ENCODE measurements around the gene CPTP.

The CPTP gene

DNA sequence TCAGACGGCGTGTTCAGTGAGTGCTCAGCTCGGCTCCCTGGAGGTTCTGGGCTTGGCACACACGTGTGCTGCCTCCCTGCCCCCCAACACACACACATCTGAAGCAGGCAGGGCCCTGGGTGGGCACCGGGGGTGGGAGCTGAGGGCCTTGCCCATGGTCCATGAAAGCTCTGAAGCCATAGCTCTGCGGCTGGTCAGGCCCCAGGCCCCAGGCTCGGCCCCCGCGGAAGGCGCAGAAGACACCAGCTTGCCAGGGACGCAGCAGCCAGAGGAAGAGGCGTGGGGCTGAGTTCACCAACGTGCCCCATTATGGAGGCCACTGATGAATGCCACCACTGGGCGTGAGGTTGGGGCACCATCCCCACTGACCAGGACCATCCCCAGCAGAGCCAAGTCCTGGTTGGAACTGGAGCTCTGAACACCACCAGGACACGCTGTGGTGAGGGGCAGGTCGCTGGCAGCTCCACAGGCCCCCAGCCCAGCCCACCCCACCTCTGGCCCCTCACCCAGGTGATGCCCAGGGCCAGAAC, 46.2 kb downstream of the CPTP start:
- DNase-seq = no peak

DNA sequence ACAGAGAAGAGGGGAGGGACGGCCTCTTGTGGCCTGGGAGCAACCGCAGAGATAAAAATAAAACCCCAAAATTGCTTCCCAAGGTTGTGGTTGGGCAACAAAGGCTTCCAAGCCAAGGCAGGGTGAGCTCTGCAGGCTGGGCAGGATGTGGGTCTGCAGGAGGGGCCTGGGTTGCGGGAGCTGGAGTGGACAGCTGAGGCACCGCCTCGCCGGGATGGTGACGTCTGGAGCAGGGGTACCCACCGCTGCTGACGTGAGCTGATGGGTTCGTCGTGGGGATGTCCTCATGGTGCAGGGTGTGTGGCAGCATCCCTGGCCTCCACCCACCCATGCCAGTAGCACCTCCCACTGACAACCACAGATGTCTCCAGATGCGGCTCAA, 46.8 kb downstream of the CPTP start:
- peak; percentile 48 for DNase-seq

DNA sequence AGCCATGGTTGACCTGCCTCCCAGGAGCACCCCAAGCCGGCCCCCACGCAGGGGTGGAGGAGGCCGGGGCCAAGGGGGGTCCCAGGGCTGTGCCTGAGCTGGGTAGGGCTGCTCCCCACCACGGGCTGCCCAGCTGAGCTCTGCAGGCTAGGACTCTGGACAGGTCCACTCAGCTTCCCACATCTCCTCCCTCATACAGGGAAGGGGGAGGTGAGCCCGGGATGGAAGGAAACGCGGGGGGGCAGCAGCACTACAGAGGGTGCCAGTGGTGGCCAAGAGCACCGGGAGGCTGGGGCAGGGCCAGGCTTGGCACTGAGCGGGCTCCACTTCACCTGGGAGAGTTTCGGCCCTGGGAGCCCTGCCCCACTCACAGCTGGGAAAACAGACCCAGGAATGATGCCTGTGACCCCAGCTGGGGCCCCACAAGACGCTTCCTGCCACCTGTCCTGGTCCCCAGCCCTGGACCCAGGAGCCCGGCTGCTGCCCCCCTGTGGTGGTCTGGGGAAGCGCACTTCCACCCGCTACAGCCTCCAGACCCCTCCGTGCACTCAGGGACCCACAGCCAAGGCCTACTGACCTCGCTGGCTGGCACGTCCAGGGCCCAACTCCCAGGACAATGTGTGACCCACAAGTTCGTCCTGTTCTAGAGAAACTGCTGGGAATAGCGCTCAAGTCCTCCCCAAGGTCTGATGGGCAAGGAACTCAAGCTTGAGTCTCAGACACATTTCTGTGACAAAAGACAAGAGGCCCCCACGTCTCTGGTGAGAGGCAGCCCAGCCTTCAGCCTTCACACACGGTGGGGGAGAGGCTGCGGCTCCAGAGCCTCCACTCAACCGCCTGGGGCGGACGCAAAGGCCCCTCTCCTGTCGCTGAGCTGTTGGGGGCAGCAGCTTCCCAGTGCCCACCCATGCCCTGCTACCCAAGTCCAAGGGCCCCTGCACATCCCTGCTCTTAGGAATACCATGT, 47.4 kb downstream of the CPTP start:
- DNase-seq = peak; percentile 86

DNA sequence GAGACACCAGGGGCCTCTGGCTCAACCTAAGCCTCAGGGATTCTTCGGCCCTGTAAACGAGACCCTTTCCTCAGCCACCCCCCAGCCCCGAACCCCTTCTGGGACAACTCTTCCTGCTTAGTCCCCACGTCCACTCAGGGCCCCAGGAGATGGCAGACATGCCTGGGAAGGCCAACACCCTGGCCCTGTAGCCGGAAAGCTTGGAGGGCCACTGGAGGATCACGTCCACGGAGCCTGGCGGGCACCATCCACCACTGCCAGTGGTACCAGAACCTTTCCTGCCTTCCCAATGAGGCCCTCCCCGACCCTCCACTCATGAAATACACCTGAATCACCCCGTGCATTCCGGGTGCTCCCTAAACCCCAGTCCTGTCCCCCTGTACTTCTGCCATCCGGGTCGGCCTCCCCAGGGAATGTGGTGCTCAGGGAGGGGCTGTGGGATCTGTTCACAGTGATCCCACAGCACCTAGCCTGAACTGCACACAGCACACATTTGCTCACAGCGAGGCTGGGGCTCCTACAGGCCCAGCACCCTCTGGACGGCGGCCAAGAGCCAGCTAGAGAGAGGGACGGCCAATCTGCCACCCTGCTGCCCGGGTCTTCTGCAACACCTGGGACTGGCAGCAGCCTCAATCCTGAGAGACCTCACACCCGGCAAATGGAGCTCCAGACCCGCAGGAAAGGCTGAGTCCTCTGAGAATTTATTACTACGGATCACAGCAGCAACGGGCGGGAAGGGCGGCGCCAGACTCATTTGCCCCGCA, 48.6 kb downstream of the CPTP start:
- no peak for DNase-seq

DNA sequence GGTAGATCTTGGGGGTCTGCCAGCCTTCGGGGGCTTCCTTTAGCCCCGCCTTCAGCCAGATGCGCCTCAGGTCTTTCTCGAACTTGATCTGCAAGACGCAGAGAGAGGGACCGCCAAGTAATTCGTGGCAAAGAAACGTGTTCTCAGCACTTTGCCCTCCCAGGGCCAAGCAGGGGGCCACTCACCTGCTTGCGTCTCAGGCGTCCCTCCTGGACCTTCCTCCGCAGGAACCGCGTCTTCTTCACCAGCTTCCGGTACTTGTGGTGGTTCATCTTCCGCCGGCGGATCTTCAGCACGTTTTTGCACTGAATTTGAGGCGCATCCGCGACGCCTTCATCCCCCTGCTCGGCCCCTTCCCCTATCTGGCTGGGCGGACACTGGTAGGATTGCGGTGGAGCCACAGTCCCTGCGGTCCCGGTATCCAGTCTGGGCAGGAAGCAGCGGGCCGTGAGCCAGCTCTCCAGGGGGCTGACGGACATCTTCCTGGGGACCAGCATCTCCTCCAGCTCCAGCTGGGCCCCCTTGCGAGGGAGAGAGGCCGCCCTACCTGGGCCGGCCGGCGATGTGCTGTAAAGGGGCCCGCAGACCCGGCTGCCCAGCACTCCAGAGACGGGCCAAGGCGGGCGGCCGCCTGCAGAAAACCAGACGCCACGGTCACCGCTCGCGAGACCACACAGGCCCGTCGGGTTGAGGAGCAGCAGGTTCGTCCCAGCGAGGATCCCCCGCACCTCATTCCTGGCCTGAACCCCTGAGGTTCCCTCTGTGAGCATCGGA, 49.4 kb downstream of the CPTP start:
- no peak for DNase-seq

DNA sequence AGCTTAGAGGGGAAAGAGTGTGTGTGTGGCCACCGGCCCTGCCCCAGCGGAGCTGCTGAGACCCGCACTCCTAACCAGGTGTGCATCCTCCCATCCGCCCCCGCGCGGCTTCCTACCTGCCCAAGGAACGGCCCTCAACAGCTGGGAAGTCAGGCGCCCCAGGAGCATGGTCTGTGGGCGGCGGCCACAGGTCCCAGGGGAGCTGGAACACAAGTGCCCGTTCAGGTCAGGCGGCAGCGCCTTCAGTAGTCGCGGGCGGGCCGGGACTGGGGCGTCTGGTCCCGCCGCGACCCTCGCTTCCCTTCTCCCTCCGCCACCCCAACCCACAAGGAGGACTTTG, 50.0 kb downstream of the CPTP start:
- no peak for DNase-seq

DNA sequence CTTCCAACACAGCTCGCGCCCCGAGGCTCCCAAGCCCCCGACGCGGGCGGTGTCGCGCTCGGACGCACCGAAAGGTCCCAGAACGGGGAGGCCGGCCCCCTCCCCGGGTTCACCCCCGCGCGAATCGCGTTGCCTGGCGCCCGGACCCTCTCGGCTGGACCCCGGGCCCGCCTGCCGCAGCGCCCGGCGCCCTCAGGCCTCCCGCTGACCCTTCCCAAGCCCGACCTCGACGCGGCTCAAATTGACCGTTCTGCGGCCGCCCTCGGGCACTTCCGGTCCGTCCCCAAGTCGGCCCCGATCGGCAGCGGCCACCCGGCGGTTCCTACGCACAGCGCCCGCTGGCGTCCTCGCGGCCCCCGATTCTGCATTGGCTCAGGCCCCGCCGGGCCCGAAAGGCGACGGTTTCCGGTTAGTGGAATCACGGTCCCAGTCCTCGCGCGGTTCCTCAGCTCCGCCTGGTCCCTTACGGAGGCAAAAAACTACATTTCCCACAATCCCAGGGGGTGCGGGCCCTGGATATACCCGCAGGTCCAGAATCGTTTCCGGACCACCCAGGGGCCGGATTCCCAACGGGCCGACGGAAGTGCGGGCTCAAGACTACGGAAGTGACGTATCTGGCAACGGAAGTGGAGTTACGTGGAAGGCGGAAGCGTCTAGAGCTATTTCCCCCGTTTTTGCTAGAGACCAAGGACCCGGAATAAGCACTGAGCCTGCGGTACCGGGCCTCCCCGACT, 50.5 kb downstream of the CPTP start, which contains the start of gene AURKAIP1:
AURKAIP1 (minus strand) TSS at position 279 of the 734 bp plus-strand sequence. CDS start 451 bp downstream, outside the sequence.
- peak; percentile 99 for DNase-seq

DNA sequence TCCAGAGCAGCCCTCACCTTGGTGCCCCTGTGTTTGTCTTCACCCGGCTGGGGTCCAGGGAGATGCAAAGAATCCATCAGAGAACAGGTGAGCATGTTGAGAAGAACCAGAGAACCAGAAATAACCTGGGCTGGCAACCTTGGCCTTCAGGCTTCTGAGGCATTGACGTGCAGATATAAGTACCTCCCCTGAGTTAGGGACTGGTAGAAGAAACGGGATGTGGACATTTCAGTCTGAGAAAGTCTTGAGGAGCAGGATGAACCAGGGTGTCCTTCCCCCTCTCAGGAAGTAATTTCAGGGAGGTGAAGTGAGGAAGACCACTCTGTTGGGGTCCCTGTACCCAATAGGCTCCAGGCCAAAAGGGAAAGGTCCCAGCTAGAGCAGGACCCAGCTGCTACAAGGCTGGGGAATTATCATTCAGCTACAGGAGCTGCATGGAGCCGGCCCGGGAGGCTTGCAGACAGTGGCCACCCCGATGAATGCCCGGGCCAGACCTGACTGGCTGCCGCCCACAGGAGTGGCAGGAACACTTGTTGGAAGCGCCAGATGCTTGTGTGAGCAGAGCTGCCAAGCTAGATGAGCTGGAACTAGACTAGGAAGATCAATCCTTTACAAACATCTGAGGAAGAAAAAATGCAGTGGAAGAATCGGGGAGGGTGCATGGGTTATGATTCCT, 52.1 kb downstream of the CPTP start:
- DNase-seq = no peak

DNA sequence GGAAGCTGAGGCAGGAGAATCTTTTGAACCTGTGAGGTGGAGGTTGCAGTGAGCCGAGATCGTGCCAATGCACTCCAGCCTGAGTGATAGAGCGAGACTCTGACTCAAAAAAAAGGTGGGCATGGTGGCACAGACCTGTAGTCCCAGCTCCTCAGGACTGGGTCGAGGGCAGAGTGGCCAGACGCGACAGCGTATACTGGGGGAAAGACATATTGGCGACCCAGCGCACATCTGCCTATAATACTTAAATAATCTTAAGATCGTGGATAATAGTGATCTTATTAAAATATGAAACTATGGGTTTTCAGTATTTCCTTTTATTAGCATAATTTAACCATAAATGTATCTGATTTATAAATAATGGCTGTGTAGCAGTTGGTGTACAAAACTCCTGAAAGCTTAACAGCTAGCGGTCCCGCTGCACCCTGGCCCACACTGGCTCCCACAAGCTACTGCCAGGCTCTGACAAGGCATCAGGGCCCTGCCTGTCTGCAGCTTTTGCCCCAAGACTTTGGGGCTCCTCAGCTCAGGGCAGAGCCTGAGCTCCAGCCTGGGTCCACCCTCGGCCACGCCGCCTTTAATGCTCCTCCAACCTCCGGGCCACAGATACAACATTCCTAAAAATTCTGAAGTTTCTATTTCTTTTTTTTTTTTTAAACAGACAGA, 53.1 kb downstream of the CPTP start:
- no peak for DNase-seq
